Measurements from ENCODE around the gene FAH. TPM values are rescaled to one million over a fixed set of nuclear protein-coding genes. Genes with fewer than 3 reads are reported as not detected.

The FAH gene
- total RNA-seq = 10 to 100 TPM in 2 of 4 donors, 1 to 10 TPM in 2; 7.9 to 26.0 (median 10.1) TPM

DNA sequence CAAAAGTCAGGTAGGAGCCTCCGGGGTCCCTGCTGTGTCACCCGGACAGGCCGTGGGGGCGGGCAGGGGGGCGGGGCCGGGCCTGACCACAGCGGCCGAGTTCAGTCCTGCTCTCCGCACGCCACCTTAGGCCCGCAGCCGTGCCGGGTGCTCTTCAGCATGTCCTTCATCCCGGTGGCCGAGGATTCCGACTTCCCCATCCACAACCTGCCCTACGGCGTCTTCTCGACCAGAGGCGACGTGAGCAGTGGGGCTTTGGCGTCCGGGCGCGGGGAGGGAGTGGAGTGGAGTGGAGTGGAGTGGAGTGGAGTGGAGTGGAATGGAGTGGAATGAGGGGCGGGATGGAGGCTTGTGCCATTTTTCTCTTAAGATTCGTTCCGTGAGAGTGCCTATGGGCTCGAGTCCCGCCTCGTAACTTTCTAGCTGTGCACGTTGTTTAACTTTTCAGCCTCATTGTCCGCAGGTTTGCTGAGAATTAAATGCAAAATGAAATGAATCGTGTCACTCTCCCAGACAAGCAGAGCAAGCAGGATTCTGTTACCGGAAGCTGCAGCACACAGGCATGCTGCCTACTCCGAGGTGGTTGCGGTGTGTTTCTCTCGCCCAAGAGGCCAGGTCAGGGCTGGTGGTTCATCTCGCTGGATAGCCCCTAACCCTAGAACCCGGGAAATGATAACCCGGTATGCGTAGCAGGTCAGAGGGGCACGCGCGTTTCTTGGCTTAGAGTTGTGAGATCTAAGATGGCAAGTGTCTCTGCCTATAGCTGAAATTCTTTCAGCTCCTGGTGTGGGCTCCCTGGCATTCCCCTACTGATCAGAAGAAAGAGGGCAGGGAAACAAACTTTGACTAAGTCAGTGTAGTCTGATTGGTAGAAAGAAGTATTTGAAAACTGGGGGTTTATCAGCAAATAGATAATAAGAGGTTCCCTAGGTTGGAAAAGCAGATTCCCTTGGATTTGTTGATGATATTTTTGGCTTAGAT lies at the start of gene FAH:
TSS of gene FAH (plus strand) at position 104 of the 981 bp plus-strand sequence. CDS start at position 160, 56 bp downstream.
- no peaks in the 10 kb centered on the region for H3K9me3 ChIP-seq
- H3K27me3 ChIP-seq = no peaks in the 10 kb centered on the region
- peak; percentile 83 for ATAC-seq
- peak within 1 kb of the TSS; percentile 76 for H3K4me3 ChIP-seq
- H3K27ac ChIP-seq = peak within 1 kb of the TSS; percentile 54 to 94 (median 89)
- H3K36me3 ChIP-seq = peaks cover 0 to 7% of the 10 kb centered on the region in 2 donors
- 4 to 7% methylated on average over 6 to 13 of the region's 45 CpGs for WGBS, 2 donors (ENCODE audit: low coverage in 1 of 2)
- H3K4me1 ChIP-seq = peaks cover 0 to 27% (median 5%) of the 10 kb centered on the region in 3 donors
- TF ChIP-seq POLR2A (IDR thresholded peaks at IDR 0.05) = peak in 1 of 2 donors; percentile 13
- no peak for TF ChIP-seq EP300 (IDR thresholded peaks at IDR 0.05)
- TF ChIP-seq, protein P1, sequence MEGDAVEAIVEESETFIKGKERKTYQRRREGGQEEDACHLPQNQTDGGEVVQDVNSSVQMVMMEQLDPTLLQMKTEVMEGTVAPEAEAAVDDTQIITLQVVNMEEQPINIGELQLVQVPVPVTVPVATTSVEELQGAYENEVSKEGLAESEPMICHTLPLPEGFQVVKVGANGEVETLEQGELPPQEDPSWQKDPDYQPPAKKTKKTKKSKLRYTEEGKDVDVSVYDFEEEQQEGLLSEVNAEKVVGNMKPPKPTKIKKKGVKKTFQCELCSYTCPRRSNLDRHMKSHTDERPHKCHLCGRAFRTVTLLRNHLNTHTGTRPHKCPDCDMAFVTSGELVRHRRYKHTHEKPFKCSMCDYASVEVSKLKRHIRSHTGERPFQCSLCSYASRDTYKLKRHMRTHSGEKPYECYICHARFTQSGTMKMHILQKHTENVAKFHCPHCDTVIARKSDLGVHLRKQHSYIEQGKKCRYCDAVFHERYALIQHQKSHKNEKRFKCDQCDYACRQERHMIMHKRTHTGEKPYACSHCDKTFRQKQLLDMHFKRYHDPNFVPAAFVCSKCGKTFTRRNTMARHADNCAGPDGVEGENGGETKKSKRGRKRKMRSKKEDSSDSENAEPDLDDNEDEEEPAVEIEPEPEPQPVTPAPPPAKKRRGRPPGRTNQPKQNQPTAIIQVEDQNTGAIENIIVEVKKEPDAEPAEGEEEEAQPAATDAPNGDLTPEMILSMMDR (IDR thresholded peaks at IDR 0.05) = peak in 1 of 4 experiments; percentile 11
- no peak for TF ChIP-seq POLR2AphosphoS5 (IDR thresholded peaks at IDR 0.05)

DNA sequence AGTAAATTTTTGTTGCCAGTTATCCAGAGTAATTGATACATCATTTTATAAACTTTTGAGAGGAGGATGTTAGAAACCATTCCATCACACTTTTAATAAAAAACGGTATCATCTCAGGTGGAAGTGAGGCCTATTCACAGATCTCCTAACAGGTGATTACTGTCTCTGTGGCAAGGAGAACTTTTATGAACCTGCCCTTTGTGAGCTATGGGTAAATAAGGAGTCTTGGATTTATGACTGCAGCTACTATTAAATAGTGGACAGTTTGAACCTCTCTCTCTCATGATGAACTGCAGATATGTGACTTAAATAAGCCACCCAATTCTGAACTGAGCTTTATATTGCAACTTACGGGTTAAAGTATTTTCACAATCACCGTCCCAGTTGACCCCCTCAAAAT lies 47.6 kb upstream of the FAH start:
- TF ChIP-seq EP300 (IDR thresholded peaks at IDR 0.05) = no peak
- no peak for TF ChIP-seq POLR2A (IDR thresholded peaks at IDR 0.05)
- Histone ChIP-seq H3K4me1 (peaks cover 0 to 14% (median 3%) of the 10 kb centered on the region in 3 donors), H3K27me3 (no peaks in the 10 kb centered on the region), H3K9me3 (no peaks in the 10 kb centered on the region), H3K36me3 (no peaks in the 10 kb centered on the region), H3K4me3 (no peak overlapping the region), H3K27ac (no peak overlapping the region)
- ATAC-seq = no peak
- WGBS, 2 donors (ENCODE audit: low coverage in 1 of 2) = 63 to 71% methylated on average over 3 of the region's 3 CpGs

DNA sequence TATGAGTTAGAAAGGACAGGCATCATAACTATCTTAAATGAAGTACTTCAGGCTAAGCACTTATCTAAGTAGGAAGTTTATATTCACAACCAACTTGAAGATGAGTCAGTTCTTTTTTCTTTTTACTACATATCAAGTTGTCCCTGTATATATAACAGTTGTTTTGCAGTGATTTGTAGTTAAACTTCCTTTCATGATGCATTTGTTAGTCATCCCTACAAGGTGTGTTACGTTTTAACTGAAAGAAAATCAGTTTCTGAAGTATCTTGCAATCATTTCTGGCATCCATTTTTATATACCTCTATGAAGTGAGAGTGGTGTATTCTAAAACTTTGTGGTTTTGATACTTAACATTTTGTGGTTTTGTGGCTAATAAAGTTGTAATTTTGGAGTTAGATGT lies 47.2 kb upstream of the FAH start:
- no peaks in the 10 kb centered on the region for H3K36me3 ChIP-seq
- ATAC-seq = no peak
- TF ChIP-seq POLR2AphosphoS5 (IDR thresholded peaks at IDR 0.05) = no peak
- TF ChIP-seq, protein P1 (IDR thresholded peaks at IDR 0.05) = no peak
- no peak for TF ChIP-seq EP300 (IDR thresholded peaks at IDR 0.05)
- no peak for TF ChIP-seq POLR2A (IDR thresholded peaks at IDR 0.05)
- H3K4me1 ChIP-seq = peaks cover under 1 to 14% (median 3%) of the 10 kb centered on the region in 3 donors
- no peaks in the 10 kb centered on the region for H3K9me3 ChIP-seq
- no peak overlapping the region for H3K4me3 ChIP-seq
- H3K27me3 ChIP-seq = no peaks in the 10 kb centered on the region
- no peak overlapping the region for H3K27ac ChIP-seq
- 33 to 50% methylated on average over 1 of the region's 1 CpG for WGBS, 2 donors (ENCODE audit: low coverage in 1 of 2)

DNA sequence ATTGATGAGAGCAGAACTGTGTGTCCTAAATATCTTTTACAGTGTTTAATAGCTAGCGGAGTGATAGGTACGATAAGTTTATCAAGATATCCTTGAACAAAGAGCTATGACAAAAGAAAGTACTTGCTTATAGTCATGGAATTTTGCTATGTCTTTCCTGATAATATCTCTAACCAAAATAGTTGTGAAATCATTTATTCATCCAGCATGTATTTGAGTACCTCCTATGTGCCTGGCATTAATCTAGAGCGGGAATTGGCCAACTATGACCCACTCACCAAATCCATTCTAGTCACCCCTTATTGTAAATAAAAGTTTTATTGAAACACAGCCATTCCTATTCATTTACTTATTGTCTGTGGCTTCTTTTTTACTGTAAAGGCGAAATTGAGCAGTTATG lies 46.7 kb upstream of the FAH start:
- no peak overlapping the region for H3K4me3 ChIP-seq
- TF ChIP-seq POLR2AphosphoS5 (IDR thresholded peaks at IDR 0.05) (no peak), EP300 (IDR thresholded peaks at IDR 0.05) (no peak), POLR2A (IDR thresholded peaks at IDR 0.05) (no peak)
- TF ChIP-seq, protein P1 (IDR thresholded peaks at IDR 0.05) = no peak
- ATAC-seq = no peak
- no peaks in the 10 kb centered on the region for H3K27me3 ChIP-seq
- H3K4me1 ChIP-seq = peaks cover 3 to 14% (median 3%) of the 10 kb centered on the region in 3 donors
- H3K27ac ChIP-seq = no peak overlapping the region
- H3K9me3 ChIP-seq = no peaks in the 10 kb centered on the region
- WGBS, 2 donors (ENCODE audit: low coverage in 1 of 2) = 96 to 100% methylated on average over 4 of the region's 4 CpGs
- no peaks in the 10 kb centered on the region for H3K36me3 ChIP-seq

DNA sequence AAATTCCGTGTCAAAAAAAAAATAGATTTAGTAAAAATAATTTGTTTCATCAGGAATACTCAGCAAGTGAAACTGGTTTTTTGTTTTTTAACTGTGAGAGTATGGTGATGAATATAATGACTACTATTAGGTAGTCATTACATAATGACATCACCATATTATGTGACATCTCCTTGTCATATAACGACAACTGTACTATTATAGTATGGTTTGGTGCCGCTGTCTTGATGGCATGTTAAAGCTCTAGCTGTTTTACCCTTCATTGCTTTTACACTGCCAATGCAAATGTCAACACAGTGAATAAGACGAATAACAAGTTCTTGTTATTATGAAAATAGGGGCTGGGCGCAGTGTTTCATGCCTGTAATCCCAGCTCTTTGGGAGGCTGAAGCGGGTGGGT lies 45.6 kb upstream of the FAH start:
- Histone ChIP-seq H3K4me1 (peaks cover 3 to 14% (median 3%) of the 10 kb centered on the region in 3 donors), H3K9me3 (no peaks in the 10 kb centered on the region), H3K27ac (no peak overlapping the region), H3K36me3 (no peaks in the 10 kb centered on the region), H3K4me3 (no peak overlapping the region), H3K27me3 (no peaks in the 10 kb centered on the region)
- 71 to 90% methylated on average over 5 to 6 of the region's 6 CpGs for WGBS, 2 donors (ENCODE audit: low coverage in 1 of 2)
- TF ChIP-seq EP300 (IDR thresholded peaks at IDR 0.05) (no peak), POLR2AphosphoS5 (IDR thresholded peaks at IDR 0.05) (no peak), POLR2A (IDR thresholded peaks at IDR 0.05) (no peak)
- no peak for ATAC-seq
